Measurements from ENCODE around the gene ABCA9.
"Not testable (repeated sequence)": the region's sequence is repeated elsewhere in the genome, so short reads cannot be mapped to it uniquely, and the experiment has no call there.

ABCA9 gene

DNA sequence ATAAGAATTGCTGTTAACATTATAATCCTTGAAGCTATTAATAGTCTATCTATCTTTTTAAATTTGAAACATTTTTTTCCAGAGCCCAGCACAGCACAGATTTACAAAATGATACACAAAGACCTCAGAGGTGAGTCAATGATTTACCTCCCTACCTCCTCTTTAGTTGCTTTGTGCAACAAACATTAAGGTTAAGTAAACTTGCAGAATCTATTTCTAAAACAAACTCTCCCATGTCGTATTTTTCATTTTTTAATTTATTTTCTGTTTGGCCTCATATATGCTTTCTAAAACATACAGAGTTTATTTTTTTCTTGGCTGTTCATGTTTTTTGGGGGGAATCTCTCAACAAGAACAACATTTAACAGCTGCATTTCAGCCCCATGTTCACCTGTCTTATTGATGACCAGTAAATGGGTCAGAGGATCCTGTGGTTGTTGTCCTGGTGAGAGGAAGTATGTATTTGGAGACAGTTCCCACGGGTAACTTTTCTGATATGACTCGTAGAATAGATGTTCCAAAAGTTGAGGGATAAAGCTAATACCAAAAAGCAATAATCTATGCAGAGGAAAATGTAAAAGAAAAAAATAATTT, 42.6 kb downstream of the ABCA9 start:
- no peak for DNase-seq

DNA sequence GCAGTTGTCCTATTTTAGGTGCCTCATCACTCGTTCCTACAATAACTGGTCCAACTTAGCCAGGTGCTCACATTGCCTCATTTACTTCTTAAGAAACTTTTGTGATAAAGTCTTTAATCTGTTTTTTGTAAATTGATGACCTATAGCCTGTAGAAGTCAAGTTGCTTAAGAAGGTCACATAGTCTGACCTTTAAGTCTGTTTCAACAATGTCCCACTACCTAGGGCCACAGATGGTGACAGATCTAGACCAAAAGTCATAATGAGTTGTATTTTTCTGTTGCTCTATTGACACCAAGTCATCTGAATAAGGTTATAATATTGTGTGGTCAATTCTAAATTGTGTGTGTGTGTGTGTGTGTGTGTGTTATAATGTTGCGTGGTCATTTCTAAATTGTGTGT, 45.1 kb downstream of the ABCA9 start:
- no peak for DNase-seq

- DNase-seq = no peak
Observed at GRCh38 chr17:69012895-69013805, 47.6 kb downstream of the ABCA9 start.

GRCh38 chr17:69009930-69010329, 50.8 kb downstream of the ABCA9 start:
- DNase-seq = no peak

DNA sequence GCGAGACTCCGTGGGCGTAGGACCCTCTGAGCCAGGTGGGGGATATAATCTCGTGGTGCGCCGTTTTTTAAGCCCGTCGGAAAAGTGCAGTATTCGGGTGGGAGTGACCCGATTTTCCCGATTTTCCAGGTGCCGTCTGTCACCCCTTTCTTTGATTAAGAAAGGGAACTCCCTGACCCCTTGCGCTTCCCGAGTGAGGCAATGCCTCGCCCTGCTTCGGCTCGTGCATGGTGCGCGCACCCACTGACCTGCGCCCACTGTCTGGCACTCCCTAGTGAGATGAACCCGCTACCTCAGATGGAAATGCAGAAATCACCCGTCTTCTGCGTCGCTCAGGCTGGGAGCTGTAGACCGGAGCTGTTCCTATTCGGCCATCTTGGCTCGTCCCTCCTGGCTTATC, 56.0 kb downstream of the ABCA9 start:
- DNase-seq = not testable (repeated sequence)

GRCh38 chr17:68999743-69000142, 61.0 kb downstream of the ABCA9 start:
- DNase-seq = not testable (repeated sequence)

- DNase-seq = no peak
Observed at GRCh38 chr17:68993112-68993511, 67.6 kb downstream of the ABCA9 start.

GRCh38 chr17:68987966-68988365, 72.8 kb downstream of the ABCA9 start:
- no peak for DNase-seq

GRCh38 chr17:68981288-68981687, 79.4 kb downstream of the ABCA9 start:
- DNase-seq = no peak

DNA sequence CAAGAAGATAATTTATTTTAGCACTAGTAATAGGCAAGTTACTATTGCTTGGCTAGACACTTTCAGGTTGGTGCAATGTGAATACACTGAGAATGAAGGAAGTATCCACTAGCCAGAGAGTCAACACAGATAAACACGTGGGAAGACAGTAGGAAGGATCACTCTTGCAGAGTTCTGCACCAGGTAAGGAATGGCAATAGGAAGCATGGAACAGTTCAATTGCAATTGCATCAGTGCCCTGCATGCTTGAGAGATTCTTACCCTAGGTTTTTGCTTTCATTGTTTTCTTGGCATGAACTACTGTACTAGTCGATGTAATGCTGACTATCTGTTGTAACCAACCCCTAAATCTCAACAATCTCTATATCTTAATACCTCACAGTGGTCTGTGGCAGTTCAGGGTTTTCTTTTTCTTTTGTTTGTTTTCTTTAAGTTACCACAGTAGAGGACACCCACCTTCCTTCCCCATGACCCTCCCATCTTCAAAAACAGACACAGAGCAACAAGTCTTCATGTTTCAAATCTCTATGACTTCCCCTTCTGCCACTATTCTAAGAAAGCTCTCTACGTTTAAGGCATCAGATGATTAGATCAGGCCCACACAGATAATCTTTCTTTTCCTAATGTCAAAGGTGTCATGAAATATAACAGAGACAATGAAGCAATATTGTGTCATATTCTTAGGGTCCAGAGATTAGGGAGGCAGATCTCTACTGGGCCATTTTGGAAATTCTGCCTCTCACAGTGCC, 87.5 kb downstream of the ABCA9 start:
- no peak for DNase-seq

DNA sequence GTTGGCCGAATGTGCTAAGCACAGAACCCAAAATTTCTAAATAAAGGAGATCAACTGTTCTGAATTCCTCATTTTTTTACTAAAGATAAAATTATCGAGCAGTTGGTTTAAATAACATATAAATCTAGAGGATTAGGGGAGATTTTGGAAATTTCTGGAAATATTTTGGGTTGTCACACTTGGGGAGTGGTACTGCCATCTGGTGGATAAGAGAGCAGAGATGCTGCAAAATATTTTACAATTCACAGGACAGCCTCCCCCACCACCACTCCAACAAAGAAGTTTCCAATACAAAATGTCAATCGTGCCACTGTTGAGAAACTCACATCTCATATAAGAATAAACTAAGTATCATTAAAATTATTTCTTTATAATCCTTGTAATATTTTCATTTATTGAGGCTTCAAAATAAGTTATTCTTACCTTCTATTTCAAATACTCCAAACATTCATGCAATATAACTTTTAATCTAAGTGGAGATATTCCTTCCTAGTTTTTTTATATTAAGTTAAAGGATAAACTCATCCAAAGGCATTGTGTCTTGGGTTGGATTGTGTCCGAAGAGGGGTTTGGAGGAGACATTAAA, 88.5 kb downstream of the ABCA9 start:
- DNase-seq = no peak

DNA sequence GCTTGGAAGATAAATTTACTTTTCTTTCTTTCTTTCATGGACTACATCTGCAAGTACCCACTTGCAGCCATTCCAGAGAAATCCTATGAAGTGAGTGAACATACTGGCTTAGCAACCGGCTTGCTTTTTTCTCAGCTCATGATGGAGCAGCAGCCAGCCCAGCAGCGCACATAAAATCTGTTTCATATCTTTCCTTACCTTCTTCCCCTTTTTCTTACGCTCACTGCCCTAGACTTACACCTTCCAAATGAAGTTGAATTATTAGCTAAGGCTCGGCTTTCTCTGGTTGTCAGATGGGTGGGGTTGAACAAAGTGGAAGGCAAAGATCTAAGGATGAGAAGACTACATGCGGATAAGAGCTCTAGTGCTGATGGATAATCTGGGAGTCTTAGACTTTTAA, 91.6 kb downstream of the ABCA9 start:
- no peak for DNase-seq

- DNase-seq = no peak
Observed at GRCh38 chr17:68963958-68964357, 96.8 kb downstream of the ABCA9 start.

GRCh38 chr17:68961214-68961882, 99.4 kb downstream of the ABCA9 start:
- no peak for DNase-seq

DNA sequence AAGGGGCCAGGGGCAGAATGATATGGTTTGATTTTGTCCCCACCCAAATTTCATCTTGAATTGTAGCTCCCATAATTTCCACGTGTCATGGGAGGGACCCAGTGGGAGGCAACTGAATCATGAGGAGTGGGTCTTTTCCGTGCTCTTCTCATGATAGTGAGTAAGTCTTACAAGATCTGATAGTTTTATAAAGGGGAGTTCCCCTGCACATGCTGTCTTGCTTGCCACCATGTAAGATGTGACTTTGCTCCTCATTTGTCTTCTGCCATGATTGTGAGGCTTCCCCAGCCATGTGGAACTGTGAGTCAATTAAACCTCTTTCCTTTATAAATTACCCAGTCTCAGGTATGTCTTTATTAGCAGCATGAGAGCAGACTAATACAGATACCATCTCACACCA, 101.6 kb downstream of the ABCA9 start:
- not testable (repeated sequence) for DNase-seq

DNA sequence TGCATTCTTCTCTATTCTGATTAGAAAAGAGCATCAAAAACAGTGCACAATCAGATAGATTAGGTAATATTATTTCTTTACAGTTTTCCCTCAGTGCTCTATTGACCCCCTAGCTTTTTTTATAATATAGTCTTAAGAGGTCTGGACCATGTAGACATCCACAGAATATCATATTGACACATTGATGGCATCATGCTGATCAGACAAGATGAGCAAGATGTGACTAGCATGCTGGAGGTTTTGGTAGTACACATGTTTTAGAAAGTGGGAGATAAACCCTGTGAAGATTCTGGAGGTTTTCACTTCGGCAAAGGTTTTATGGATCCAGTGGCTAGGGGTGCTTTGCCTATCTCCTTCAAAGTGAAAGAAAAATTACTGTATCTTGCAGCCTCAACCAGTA, 102.8 kb downstream of the ABCA9 start:
- no peak for DNase-seq

- no peak for DNase-seq
Observed at GRCh38 chr17:68955181-68955841, 105.4 kb downstream of the ABCA9 start, which contains the start of gene ABCA8. Gene ABCA8, minus strand, starts transcription at chr17:68955392. Its CDS starts 13,358 bp downstream, at chr17:68942034.

GRCh38 chr17:68954146-68954896, 106.4 kb downstream of the ABCA9 start:
- no peak for DNase-seq

DNA sequence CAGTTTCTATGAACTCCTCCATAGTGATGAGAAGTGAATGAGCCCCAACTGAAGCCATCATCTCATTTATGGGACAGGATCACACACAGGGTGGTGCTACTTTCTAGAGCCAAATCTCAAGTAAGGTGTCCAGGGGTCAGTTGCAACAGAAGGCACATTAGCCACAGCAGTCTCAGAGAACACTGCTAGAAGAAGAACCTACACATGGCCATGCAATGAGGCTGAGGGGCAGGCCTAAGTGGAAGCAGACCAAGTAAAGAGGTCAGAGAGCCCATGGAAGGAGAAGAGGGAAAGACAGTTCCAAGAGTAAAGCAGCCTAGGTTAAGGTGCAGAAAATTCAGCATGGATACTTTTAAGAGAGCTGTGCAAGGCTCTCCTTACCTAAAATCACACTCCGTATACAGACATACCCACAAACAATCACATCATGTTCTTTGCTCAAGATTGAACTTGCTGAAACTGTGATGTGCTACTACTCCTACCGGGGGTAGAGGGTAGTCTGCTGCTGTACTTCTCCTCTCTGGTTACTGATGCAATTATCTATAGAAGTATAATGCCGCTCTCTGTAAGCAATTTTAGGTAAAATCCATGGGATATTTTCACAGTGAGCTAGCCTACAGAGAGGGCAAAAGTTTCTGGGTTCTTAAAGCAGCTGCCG, 107.3 kb downstream of the ABCA9 start:
- no peak for DNase-seq

GRCh38 chr17:68950725-68951124, 110.0 kb downstream of the ABCA9 start:
- DNase-seq = no peak

DNA sequence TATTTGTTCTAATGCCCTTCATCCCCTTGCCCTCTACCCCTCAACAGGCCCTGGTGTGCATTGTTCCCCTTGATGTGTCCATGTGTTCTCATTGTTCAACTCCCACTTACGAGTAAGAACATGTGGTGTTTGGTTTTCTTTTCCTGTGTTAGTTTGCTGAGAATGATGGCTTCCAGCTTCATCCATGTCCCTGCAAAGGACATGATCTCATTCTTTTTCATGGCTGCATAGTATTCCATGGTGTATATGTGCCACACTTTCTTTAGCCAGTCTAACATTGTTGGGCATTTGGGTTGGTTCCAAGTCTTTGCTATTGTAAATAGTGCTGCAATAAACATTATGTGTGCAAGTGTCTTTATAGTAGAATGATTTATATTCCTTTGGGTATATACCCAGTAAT, 112.9 kb downstream of the ABCA9 start:
- not testable (repeated sequence) for DNase-seq

All from CD4-positive, alpha-beta T cell treated with Interleukin-17A for 4 hours (primary cell).